H1 (cell line): Measurements from ENCODE around the gene PASD1. TPM values are rescaled to one million over a fixed set of nuclear protein-coding genes. Genes with fewer than 3 reads are reported as not detected.

Source experiments
- CTCF ChIA-PET: fragments of 300-600 bp; sonication (Branson Sonifier 250); formaldehyde crosslinking; loops from one replicate; lab custom pipeline; 2021; ENCODE audit not compliant: partially characterized antibody; lab: Charles Lee
- POLR2A ChIA-PET: fragments of 300-600 bp; sonication (Branson Sonifier 250); formaldehyde crosslinking; loops from one replicate; lab custom pipeline; 2021; ENCODE audit warnings: inconsistent platforms; ENCODE audit not compliant: partially characterized antibody; lab: Charles Lee
- DNase-seq, 2 experiments: peaks; one replicate each; pipeline versions ENCODE4 v3.0.0 to v3.0.0-alpha.2; 2010 to 2022; ENCODE audit warnings: low spot score in 2 of 2, low read depth in 1 of 2, mixed read lengths in 1 of 2
- FAIRE-seq: peaks from 2 replicates; lab custom pipeline; 2011; peaks lifted over from hg19 to GRCh38; lab: Jason Lieb, UNC
- H2AFZ ChIP-seq: 2 replicates; pipeline ENCODE4 v1.8.1; 2012; ENCODE audit warnings: low read length, inconsistent platforms
- H2AK5ac ChIP-seq: 2 replicates; pipeline ENCODE4 v1.6.1; 2013; ENCODE audit warnings: low read depth, low read length
- H2BK120ac ChIP-seq: replicated peaks from 2 replicates; pipeline ENCODE3; 2013; ENCODE audit warnings: low read depth, low read length, inconsistent platforms
- H2BK12ac ChIP-seq: 2 replicates; pipeline ENCODE4 v1.6.1; 2013; ENCODE audit warnings: low read depth, low read length
- H2BK15ac ChIP-seq: 2 replicates; pipeline ENCODE4 v1.6.1; 2013; ENCODE audit warnings: low read length
- H2BK20ac ChIP-seq: 2 replicates; pipeline ENCODE4 v1.6.1; 2013; ENCODE audit warnings: low read length
- H2BK5ac ChIP-seq: 2 replicates; pipeline ENCODE4 v1.6.1; 2013; ENCODE audit warnings: low read depth, low read length
- H3K14ac ChIP-seq: 2 replicates; pipeline ENCODE4 v1.6.1; 2013; ENCODE audit warnings: inconsistent platforms; ENCODE audit not compliant: insufficient read length
- H3K18ac ChIP-seq: 2 replicates; pipeline ENCODE4 v1.6.1; 2013; ENCODE audit warnings: low read length; ENCODE audit errors: extremely low read depth
- H3K23ac ChIP-seq: 2 replicates; pipeline ENCODE4 v1.6.1; 2013; ENCODE audit warnings: inconsistent platforms; ENCODE audit not compliant: insufficient read length
- H3K23me2 ChIP-seq: 2 replicates; pipeline ENCODE4 v1.6.1; 2013; ENCODE audit warnings: low read depth, low read length
- H3K27ac ChIP-seq: 2 replicates; pipeline ENCODE4 v1.6.1; 2011; ENCODE audit warnings: low read depth, low read length, inconsistent platforms
- H3K27me3 ChIP-seq, 4 experiments: replicated peaks in 1 of 4; 1 replicate in 1 of 4; 2 replicates in 3 of 4; pipeline versions ENCODE4 v1.6.1 to v1.8.1; 2011 to 2013; ENCODE audit warnings: low read length in 3 of 4, mild to moderate bottlenecking in 3 of 4, inconsistent platforms in 2 of 4, mixed read lengths in 2 of 4, moderate library complexity in 1 of 4; ENCODE audit not compliant: control insufficient read depth in 3 of 4, insufficient read depth in 3 of 4; ENCODE audit errors: extremely low read depth in 1 of 4
- H3K36me3 ChIP-seq, 4 experiments: 2 replicates each; pipeline versions ENCODE4 v1.6.1 to v1.8.1; 2011 to 2013; ENCODE audit warnings: mild to moderate bottlenecking in 4 of 4, low read length in 3 of 4, moderate library complexity in 2 of 4, control low read depth in 1 of 4, inconsistent platforms in 1 of 4; ENCODE audit not compliant: insufficient read depth in 4 of 4, control insufficient read depth in 2 of 4
- H3K4ac ChIP-seq: replicated peaks from 2 replicates; pipeline ENCODE3; 2013; ENCODE audit warnings: low read length, low read depth, mixed read lengths, inconsistent platforms; ENCODE audit not compliant: insufficient read length
- H3K4me1 ChIP-seq, 4 experiments: replicated peaks in 1 of 4; 1 replicate in 1 of 4; 2 replicates in 3 of 4; pipeline versions ENCODE4 v1.6.1 to v1.8.1; 2011 to 2013; ENCODE audit warnings: low read length in 3 of 4, inconsistent platforms in 2 of 4, mixed read lengths in 1 of 4; ENCODE audit not compliant: insufficient read depth in 4 of 4, control insufficient read depth in 3 of 4
- H3K4me2 ChIP-seq, 2 experiments: 2 replicates each; pipeline versions ENCODE4 v1.6.1 to v1.8.1; 2011 to 2013; ENCODE audit warnings: low read depth in 2 of 2, low read length in 2 of 2, control low read depth in 1 of 2, inconsistent platforms in 1 of 2, mild to moderate bottlenecking in 1 of 2; ENCODE audit not compliant: insufficient read depth in 1 of 2
- H3K4me3 ChIP-seq, 4 experiments: fragments of 200-600, 300-600 bp in 1 of 4; sonication (generic), shearing (Covaris generic), sonication (Bioruptor Twin) in 1 of 4; 2 replicates each; pipeline versions ENCODE4 v1.5.1 to v1.8.1; 2011 to 2016; ENCODE audit warnings: low read length in 4 of 4, low read depth in 3 of 4, control low read depth in 2 of 4, inconsistent platforms in 2 of 4, mild to moderate bottlenecking in 2 of 4, mixed read lengths in 1 of 4, moderate library complexity in 1 of 4; ENCODE audit not compliant: insufficient read depth in 2 of 4; ENCODE audit errors: extremely low read depth in 1 of 4
- H3K56ac ChIP-seq: replicated peaks from 2 replicates; pipeline ENCODE3; 2013; ENCODE audit warnings: low read depth, mild to moderate bottlenecking, mixed read lengths, low read length, inconsistent platforms; ENCODE audit not compliant: insufficient read length
- H3K79me1 ChIP-seq: 2 replicates; pipeline ENCODE4 v1.6.1; 2013; ENCODE audit warnings: low read depth, low read length, control low read depth
- H3K79me2 ChIP-seq, 2 experiments: 2 replicates each; pipeline versions ENCODE4 v1.6.1 to v1.8.1; 2012 to 2013; ENCODE audit warnings: low read length in 2 of 2, mild to moderate bottlenecking in 2 of 2, inconsistent platforms in 1 of 2; ENCODE audit not compliant: insufficient read depth in 2 of 2, control insufficient read depth in 1 of 2
- H3K9ac ChIP-seq, 4 experiments: replicated peaks in 1 of 4; 1 replicate in 1 of 4; 2 replicates in 3 of 4; pipeline versions ENCODE4 v1.6.1 to v1.8.1; 2011 to 2013; ENCODE audit warnings: low read depth in 3 of 4, low read length in 3 of 4, control low read depth in 2 of 4, mild to moderate bottlenecking in 2 of 4, moderate library complexity in 2 of 4, inconsistent platforms in 1 of 4; ENCODE audit errors: extremely low read depth in 1 of 4
- H3K9me3 ChIP-seq, 2 experiments: 2 replicates each; pipeline versions ENCODE4 v1.6.1 to v1.8.1; 2012 to 2013; ENCODE audit warnings: mild to moderate bottlenecking in 2 of 2, moderate library complexity in 2 of 2, control low read depth in 1 of 2, inconsistent platforms in 1 of 2, low read depth in 1 of 2, low read length in 1 of 2, mixed read lengths in 1 of 2; ENCODE audit not compliant: insufficient read depth in 2 of 2
- H4K20me1 ChIP-seq, 2 experiments: replicated peaks in 1 of 2; 2 replicates each; pipeline versions ENCODE3 to v1.8.1; 2011 to 2013; ENCODE audit warnings: inconsistent platforms in 2 of 2, low read length in 2 of 2, mild to moderate bottlenecking in 1 of 2; ENCODE audit not compliant: insufficient read depth in 2 of 2, control insufficient read depth in 1 of 2
- H4K5ac ChIP-seq: 2 replicates; pipeline ENCODE4 v1.6.1; 2013; ENCODE audit warnings: low read length, low read depth, mixed read lengths, inconsistent platforms; ENCODE audit not compliant: insufficient read length
- H4K8ac ChIP-seq: 2 replicates; pipeline ENCODE4 v1.8.0; 2013; ENCODE audit warnings: mild to moderate bottlenecking, moderate library complexity, low read length, inconsistent platforms; ENCODE audit not compliant: insufficient read depth; ENCODE audit errors: extremely low read depth
- H4K91ac ChIP-seq: replicated peaks from 2 replicates; pipeline ENCODE3; 2013; ENCODE audit warnings: low read length, mixed read lengths, inconsistent platforms; ENCODE audit not compliant: insufficient read length
- ASH2L ChIP-seq: fragments of 200-600, 300-600 bp; sonication (generic); IDR thresholded peaks from one replicate; pipeline ENCODE4 v1.7.1; 2017; ENCODE audit warnings: low read length
- ATF3 ChIP-seq: IDR thresholded peaks from 2 replicates; pipeline ENCODE4 v1.6.1; 2011; ENCODE audit warnings: low read depth, mild to moderate bottlenecking, low read length; ENCODE audit not compliant: insufficient read depth
- BACH1 ChIP-seq: IDR thresholded peaks from 2 replicates; pipeline ENCODE4 v1.6.1; 2012; ENCODE audit warnings: low read length, improper control_type of control experiment
- BCL11A ChIP-seq, 2 experiments: IDR thresholded peaks; one replicate each; pipeline ENCODE4 v1.6.1; 2011; ENCODE audit warnings: low read depth in 2 of 2, low read length in 2 of 2, mild to moderate bottlenecking in 2 of 2
- CBX5 ChIP-seq: fragments of 300-800, 300-1000 bp; sonication (generic); IDR thresholded peaks from 2 replicates; pipeline ENCODE4 v1.7.1; 2016; ENCODE audit warnings: antibody characterized with exemption, low read length, low read depth
- CREB1 ChIP-seq: IDR thresholded peaks from 2 replicates; pipeline ENCODE4 v1.6.1; 2012; ENCODE audit warnings: inconsistent platforms
- GABPA ChIP-seq: IDR thresholded peaks from 2 replicates; pipeline ENCODE4 v1.6.1; 2011; ENCODE audit warnings: mild to moderate bottlenecking, low read length, moderate library complexity, borderline replicate concordance; ENCODE audit not compliant: insufficient read depth
- HDAC6 ChIP-seq: IDR thresholded peaks from one replicate; pipeline ENCODE4 v1.7.1; 2012; ENCODE audit warnings: low read depth, mild to moderate bottlenecking, inconsistent platforms, low read length, moderate library complexity
- JUN ChIP-seq: IDR thresholded peaks from 2 replicates; pipeline ENCODE4 v1.6.1; 2011; ENCODE audit warnings: low read depth, mild to moderate bottlenecking, improper control_type of control experiment, low read length
- MAFK ChIP-seq: IDR thresholded peaks from 2 replicates; pipeline ENCODE4 v1.6.1; 2012; ENCODE audit warnings: low read depth, mild to moderate bottlenecking, improper control_type of control experiment, low read length
- RAD21 ChIP-seq, 2 experiments: IDR thresholded peaks in 1 of 2; conservative IDR thresholded peaks in 1 of 2; 2 replicates each; pipeline ENCODE4 v1.6.1; 2011; ENCODE audit warnings: low read depth in 2 of 2, low read length in 2 of 2, improper control_type of control experiment in 1 of 2, inconsistent platforms in 1 of 2, mild to moderate bottlenecking in 1 of 2, moderate library complexity in 1 of 2
- SP4 ChIP-seq: IDR thresholded peaks from 2 replicates; pipeline ENCODE4 v1.6.1; 2012; ENCODE audit warnings: low read length, inconsistent platforms
- TCF12 ChIP-seq: IDR thresholded peaks from 2 replicates; pipeline ENCODE4 v1.6.1; 2011; ENCODE audit warnings: low read depth, mild to moderate bottlenecking, low read length
- ZNF274 ChIP-seq: IDR thresholded peaks from 2 replicates; pipeline ENCODE4 v1.7.0; 2012; ENCODE audit warnings: low read length, borderline replicate concordance; ENCODE audit errors: extremely low read depth
- WGBS, 2 experiments: shearing (Covaris generic) in 1 of 2; methylation state at CpG; one replicate each; pipeline versions ENCODE4 v1.1.6 to v1.1.7; 2013 to 2015; ENCODE audit warnings: low lambda C conversion rate in 2 of 2, mixed read lengths in 2 of 2, inconsistent platforms in 1 of 2, low coverage in 1 of 2, missing lambda C conversion rate in 1 of 2; ENCODE audit not compliant: insufficient replicate concordance in 2 of 2, insufficient coverage in 1 of 2, insufficient read length in 1 of 2; ENCODE audit errors: extremely low coverage in 1 of 2, missing lambda C conversion rate in 1 of 2; 5-methylcytosine and 5-hydroxymethylcytosine counted together
- polyA plus RNA-seq, 7 experiments: library from polyadenylated mRNA; depleted of rRNA in 3 of 7; stranded (reverse) in 5 of 7; unstranded in 2 of 7; fragments of >200 nt in 5 of 7; fragments of 200-250 nt in 2 of 7; gene quantifications; 1 replicate in 5 of 7; 2 replicates in 1 of 7; 4 replicates in 1 of 7; pipeline versions ENCODE4 v1.2.1 to v1.2.3, GENCODE V29; 2011 to 2013; ENCODE audit warnings: missing spikeins in 2 of 7, mixed read lengths in 2 of 7
- total RNA-seq: library from RNA; stranded (reverse); fragmentation: NEBNext Ultra II Directional; extraction: Animal tissue kit (Norgen Biotek cat#: 25700); gene quantifications from 2 replicates; pipeline ENCODE4 v1.2.1, GENCODE V29; 2021

The PASD1 gene
- total and polyA plus RNA-seq, 2 of the 8 experiments (the other 6 are each of a cell fraction or from before 2014, with no cell fraction given) = 0.03 to 0.09 TPM

- no peaks in the 10 kb centered on the region for H3K36me3 ChIP-seq
- H2BK20ac ChIP-seq = no peak overlapping the region
- FAIRE-seq = no peak
- no peak overlapping the region for H4K5ac ChIP-seq
- no peak overlapping the region for H3K27ac ChIP-seq
- no peak overlapping the region; the same call in 1 of the 2 replicates for H4K8ac ChIP-seq
- H2AFZ ChIP-seq = no peak overlapping the region; the same call in 1 of the 2 replicates
- no peak overlapping the region for H2AK5ac ChIP-seq
- H3K27me3 ChIP-seq = no peaks in the 10 kb centered on the region
- H2BK120ac ChIP-seq = no peak overlapping the region
- H3K9me3 ChIP-seq = no peaks in the 10 kb centered on the region
- TF ChIP-seq BACH1 (no peak), ASH2L (no peak), ATF3 (no peak), HDAC6 (no peak), TCF12 (no peak), GABPA (no peak), ZNF274 (no peak), BCL11A (IDR thresholded peaks at IDR 0.05; ENCODE audit: low read depth in 2 of 2, low read length in 2 of 2) (no peak), JUN (no peak), MAFK (no peak), RAD21 (IDR thresholded peaks at IDR 0.05 in 1 of 2, conservative IDR thresholded peaks at IDR 0.05 in 1 of 2; ENCODE audit: low read depth in 2 of 2, low read length in 2 of 2) (no peak), CREB1 (no peak), SP4 (no peak), CBX5 (no peak)
- H3K18ac ChIP-seq = no peak overlapping the region
- ChIA-PET POLR2A (no interaction called here), CTCF (interaction anchor here (0.9 to 1.8 kb wide), 13 partner anchors 9 to 927 kb away, joined by 3 to 8 read pairs (median 4); no protein-coding TSS in a partner anchor)
- H2BK15ac ChIP-seq = no peak overlapping the region
- H3K4me2 ChIP-seq = no peak overlapping the region
- no peak overlapping the region for H3K23ac ChIP-seq
- no peaks in the 10 kb centered on the region for H3K79me2 ChIP-seq
- H3K4me1 ChIP-seq = peaks cover 0 to 4% (median 1%) of the 10 kb centered on the region in 4 experiments; a peak in 3 of 7 replicates
- DNase-seq = no peak
- H3K56ac ChIP-seq = no peak overlapping the region
- no peak overlapping the region for H3K14ac ChIP-seq
- H4K91ac ChIP-seq = no peak overlapping the region
- no peak overlapping the region for H3K4me3 ChIP-seq
- H2BK5ac ChIP-seq = no peak overlapping the region
- H2BK12ac ChIP-seq = no peak overlapping the region
- H3K79me1 ChIP-seq = no peaks in the 10 kb centered on the region
- no peak overlapping the region for H3K4ac ChIP-seq
- H3K9ac ChIP-seq = no peak overlapping the region
- WGBS, 2 experiments = 63% methylated on average over 1 of the region's 5 CpGs; no CpG with 5 or more reads in 1 of the 2 experiments
- H4K20me1 ChIP-seq = no peaks in the 10 kb centered on the region
- H3K23me2 ChIP-seq = no peaks in the 10 kb centered on the region
Measured at GRCh38 chrX:151714362-151714761, 150.9 kb downstream of the PASD1 start.
